Mesodermal cell (in vitro differentiated cells): ENCODE results near the gene ORAI2.
A peak's percentile ranks its signal among the peaks of the same experiment; 100 is the strongest.
"Not testable (repeated sequence)": the region's sequence is repeated elsewhere in the genome, so short reads cannot be mapped to it uniquely, and the experiment has no call there.

Source experiments
- H3K27ac ChIP-seq: 2 replicates; pipeline ENCODE4 v1.7.0; 2013; ENCODE audit warnings: mild to moderate bottlenecking, low read depth, low read length, moderate library complexity; ENCODE audit not compliant: severe bottlenecking
- H3K36me3 ChIP-seq: 2 replicates; pipeline ENCODE4 v1.7.1; 2013; ENCODE audit warnings: mild to moderate bottlenecking, low read length, moderate library complexity; ENCODE audit not compliant: control insufficient read depth, insufficient read depth
- H3K4me1 ChIP-seq: one replicate; pipeline ENCODE4 v1.7.1; 2013; ENCODE audit warnings: mild to moderate bottlenecking, low read length; ENCODE audit not compliant: insufficient read depth, control insufficient read depth, poor library complexity, severe bottlenecking
- H3K4me3 ChIP-seq: 2 replicates; pipeline ENCODE4 v1.7.0; 2013; ENCODE audit warnings: low read length, control low read depth, mild to moderate bottlenecking; ENCODE audit not compliant: insufficient read depth, poor library complexity, severe bottlenecking; ENCODE audit errors: extremely low read depth
- H3K9me3 ChIP-seq: 2 replicates; pipeline ENCODE4 v1.7.1; 2013; ENCODE audit warnings: mild to moderate bottlenecking, low read length, moderate library complexity; ENCODE audit not compliant: control insufficient read depth
- WGBS, 2 experiments: methylation state at CpG; one replicate each; pipeline ENCODE4 v1.1.5; 2013; ENCODE audit warnings: missing lambda C conversion rate in 2 of 2; ENCODE audit not compliant: insufficient coverage in 2 of 2; 5-methylcytosine and 5-hydroxymethylcytosine counted together

ORAI2 gene

DNA sequence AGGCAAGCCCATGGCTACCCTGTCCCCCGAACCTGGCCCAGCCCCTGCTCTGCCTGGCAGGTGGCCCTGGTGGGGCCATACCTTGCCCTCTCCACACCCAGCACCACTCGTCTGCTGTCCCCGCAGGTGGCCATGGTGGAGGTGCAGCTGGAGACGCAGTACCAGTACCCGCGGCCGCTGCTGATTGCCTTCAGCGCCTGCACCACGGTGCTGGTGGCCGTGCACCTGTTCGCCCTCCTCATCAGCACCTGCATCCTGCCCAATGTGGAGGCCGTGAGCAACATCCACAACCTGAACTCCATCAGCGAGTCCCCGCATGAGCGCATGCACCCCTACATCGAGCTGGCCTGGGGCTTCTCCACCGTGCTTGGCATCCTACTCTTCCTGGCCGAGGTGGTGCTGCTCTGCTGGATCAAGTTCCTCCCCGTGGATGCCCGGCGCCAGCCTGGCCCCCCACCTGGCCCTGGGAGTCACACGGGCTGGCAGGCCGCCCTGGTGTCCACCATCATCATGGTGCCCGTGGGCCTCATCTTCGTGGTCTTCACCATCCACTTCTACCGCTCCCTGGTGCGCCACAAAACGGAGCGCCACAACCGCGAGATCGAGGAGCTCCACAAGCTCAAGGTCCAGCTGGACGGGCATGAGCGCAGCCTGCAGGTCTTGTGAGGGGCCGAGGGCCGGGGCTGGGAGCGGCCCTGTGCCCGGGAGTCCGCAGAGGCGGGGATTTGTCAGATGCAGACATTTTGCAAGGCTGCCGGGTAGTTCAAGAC lies 13.2 kb downstream of the ORAI2 start:
- Histone ChIP-seq H3K4me3 (no peak overlapping the region), H3K36me3 (peaks cover 58% of the 10 kb centered on the region)
- WGBS, 2 experiments: 95 to 97% methylated on average over 37 to 40 of the region's 41 CpGs

DNA sequence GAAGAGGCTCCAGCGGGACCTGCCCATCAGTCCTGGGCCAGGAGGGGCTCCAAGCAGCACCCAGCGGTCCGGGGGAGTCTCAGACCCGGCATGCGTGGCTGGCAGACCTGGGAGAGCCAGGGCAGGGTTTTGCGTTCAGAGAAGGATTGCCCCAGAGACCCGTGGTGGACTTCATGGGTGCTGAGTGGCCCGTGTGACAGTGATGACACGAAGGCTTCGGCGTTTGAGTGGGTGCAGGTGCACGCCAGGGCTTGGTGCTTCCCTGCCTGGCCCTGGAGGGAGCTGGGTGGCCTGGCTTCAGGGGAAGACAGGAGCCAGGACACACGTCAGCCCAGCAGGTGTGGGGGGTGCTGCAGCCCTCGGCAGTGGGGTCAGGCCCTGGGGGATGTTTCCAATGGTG lies 13.9 kb downstream of the ORAI2 start:
- Histone ChIP-seq H3K27ac (no peak overlapping the region), H3K4me3 (no peak overlapping the region), H3K4me1 (peaks cover 12% of the 10 kb centered on the region), H3K36me3 (peaks cover 50% of the 10 kb centered on the region), H3K9me3 (no peaks in the 10 kb centered on the region)
- 92 to 96% methylated on average over 11 to 12 of the region's 14 CpGs for WGBS, 2 experiments

More for the DNA sequence above, 13.2 kb downstream of the ORAI2 start:
- H3K4me1 ChIP-seq: peaks cover 8% of the 10 kb centered on the region
- no peak overlapping the region for H3K27ac ChIP-seq
- H3K9me3 ChIP-seq: no peaks in the 10 kb centered on the region

DNA sequence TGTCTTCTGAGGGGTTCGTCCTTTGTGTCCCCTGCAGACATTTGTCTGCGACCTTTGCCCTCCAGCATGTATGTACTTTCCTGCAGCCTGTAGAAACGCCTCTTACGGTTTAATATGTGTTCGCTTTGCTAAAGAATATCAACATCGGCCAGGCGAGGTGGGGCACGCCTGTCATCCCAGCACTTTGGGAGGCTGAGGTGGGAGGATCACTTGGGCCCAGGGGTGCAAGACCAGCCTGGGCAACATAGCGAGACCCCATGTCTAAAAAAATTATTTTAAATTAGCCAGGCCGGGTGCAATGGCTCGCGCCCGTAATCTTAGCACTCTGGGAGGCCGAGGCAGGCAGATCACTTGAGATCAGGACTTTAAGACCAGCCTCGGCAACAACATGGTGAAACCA lies 15.8 kb downstream of the ORAI2 start:
- 96% methylated on average over 11 to 15 of the region's 15 CpGs for WGBS, 2 experiments
- Histone ChIP-seq H3K27ac (no peak overlapping the region), H3K4me1 (peaks cover 12% of the 10 kb centered on the region), H3K4me3 (no peak overlapping the region), H3K9me3 (no peaks in the 10 kb centered on the region), H3K36me3 (peaks cover 34% of the 10 kb centered on the region)

DNA sequence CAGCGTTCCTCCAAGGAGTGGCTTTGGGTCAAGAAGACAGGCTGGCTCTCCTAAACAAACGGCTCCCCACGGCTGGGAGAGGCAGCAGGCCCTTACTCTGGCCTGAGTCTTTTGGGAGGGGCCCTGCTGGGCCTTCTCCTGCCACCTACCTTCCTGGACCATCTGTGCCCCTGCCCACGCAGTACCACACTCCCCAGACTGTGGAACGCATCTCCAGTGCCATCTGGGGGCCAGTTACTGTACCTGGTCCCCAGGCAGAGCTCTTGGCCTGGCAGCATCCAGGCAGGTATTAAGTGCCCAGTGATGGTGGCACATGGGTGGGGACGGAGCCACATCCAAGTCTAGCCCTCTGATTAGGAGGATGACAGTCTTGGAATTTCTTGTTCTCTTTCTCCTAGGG lies 16.9 kb downstream of the ORAI2 start:
- no peak overlapping the region for H3K27ac ChIP-seq
- H3K4me1 ChIP-seq: peaks cover 12% of the 10 kb centered on the region
- WGBS, 2 experiments: 91 to 97% methylated on average over 6 of the region's 6 CpGs
- no peak overlapping the region for H3K4me3 ChIP-seq
- H3K36me3 ChIP-seq: peaks cover 34% of the 10 kb centered on the region
- H3K9me3 ChIP-seq: no peaks in the 10 kb centered on the region

DNA sequence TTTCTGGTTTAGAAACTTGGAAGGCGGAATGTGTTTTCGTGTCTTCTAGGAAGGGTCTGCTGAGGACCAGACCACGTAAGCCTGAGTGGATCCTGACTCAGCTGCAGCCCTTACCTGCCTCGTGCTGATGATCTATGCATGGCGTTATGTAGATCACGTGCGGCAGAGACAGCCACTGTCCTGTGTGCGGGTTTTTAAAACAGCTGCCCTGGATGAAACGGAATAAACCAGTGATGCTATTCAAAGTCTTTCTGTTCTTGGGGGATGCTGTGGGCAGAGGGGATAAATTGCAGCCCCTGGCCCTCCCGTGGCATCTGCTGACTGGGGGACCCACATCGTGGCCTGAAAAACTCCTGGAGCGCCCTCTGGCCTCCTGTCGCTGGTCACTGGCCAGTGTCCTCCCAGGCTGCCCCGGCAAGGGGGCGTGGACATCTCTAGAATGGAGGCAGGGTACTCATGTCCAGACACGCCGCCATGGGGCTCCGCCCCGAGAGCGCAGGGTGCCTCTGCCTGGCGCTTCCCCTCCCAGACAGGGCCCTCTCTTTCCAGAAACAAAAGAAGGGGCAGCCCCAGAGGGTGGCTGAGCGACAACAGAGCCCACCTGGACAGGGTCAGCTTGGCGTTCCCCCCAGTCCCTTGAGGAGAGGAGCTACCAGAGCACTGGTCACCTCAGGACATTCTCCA lies 18.1 kb downstream of the ORAI2 start:
- no peak overlapping the region for H3K4me3 ChIP-seq
- no peaks in the 10 kb centered on the region for H3K9me3 ChIP-seq
- no peak overlapping the region for H3K27ac ChIP-seq
- WGBS, 2 experiments: 70 to 73% methylated on average over 21 to 23 of the region's 23 CpGs
- peaks cover 35% of the 10 kb centered on the region for H3K36me3 ChIP-seq
- H3K4me1 ChIP-seq: peaks cover 16% of the 10 kb centered on the region

DNA sequence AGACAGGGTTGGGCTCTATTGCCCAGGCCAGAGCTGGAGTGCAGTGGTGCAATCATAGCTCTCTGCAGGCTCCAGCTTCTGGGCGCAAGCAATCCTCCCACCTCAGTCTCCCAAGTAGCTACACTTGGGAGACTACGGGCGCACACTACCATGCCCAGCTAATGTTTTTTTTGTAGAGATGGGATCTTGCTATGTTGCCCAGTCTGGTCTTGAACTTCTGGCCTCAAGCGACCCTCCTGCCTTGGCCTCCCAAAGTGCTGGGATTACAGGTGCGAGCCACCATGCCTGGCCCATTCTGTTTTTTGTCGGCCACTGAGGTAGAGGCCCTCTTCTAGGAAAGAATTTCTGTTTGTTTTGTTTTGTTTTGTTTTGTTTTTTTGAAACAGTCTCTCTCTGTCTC lies 19.1 kb downstream of the ORAI2 start:
- H3K4me1 ChIP-seq: peaks cover 19% of the 10 kb centered on the region
- no peaks in the 10 kb centered on the region for H3K9me3 ChIP-seq
- peaks cover 35% of the 10 kb centered on the region for H3K36me3 ChIP-seq
- H3K27ac ChIP-seq: no peak overlapping the region
- WGBS, 2 experiments: 84 to 96% methylated on average over 2 to 5 of the region's 6 CpGs
- no peak overlapping the region for H3K4me3 ChIP-seq

DNA sequence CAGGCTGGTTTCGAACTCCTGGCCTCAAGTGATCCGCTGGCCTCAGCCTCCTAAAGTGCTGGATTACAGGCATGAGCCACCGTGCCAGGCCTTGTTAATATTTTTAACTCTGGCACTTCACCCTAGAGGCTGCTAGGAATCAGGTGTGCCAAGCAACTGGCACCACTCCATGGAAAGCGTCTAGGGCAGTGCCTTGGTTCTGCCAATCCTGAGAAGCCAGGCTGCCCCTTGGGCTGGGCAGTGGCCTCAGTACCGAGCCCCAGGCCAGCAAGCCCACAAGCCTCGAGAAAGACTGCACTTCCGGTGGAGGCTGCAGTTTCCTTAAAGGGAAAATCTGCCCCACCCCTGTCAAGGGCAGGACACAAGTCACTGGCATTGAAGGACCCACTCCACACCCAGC lies 19.9 kb downstream of the ORAI2 start:
- 89 to 94% methylated on average over 7 of the region's 7 CpGs for WGBS, 2 experiments

DNA sequence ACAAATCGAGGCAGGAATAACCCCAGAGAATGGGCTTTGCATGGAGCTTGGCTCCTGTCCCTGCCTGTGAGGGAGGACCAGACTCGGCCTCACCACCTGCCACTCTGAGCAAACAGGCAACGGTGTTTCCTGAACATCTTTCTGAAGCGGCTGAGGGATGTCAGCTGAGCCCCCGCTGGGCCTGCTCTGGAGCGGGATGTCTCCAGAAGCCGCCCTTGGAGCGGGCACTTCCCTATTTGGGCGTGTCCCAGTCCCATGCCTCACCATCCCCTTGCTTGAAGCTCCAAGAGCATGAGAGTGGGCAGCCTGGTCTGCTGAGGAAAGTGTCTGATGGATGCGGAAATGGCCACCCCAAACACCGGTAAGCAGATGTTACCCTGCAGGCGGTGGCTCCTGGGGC lies 21.1 kb downstream of the ORAI2 start:
- peaks cover 12% of the 10 kb centered on the region for H3K4me1 ChIP-seq
- no peak overlapping the region for H3K4me3 ChIP-seq
- WGBS, 2 experiments: 92 to 93% methylated on average over 11 of the region's 12 CpGs
- H3K9me3 ChIP-seq: no peaks in the 10 kb centered on the region
- H3K36me3 ChIP-seq: peaks cover 43% of the 10 kb centered on the region
- no peak overlapping the region for H3K27ac ChIP-seq

More for the DNA sequence above, 19.9 kb downstream of the ORAI2 start:
- no peaks in the 10 kb centered on the region for H3K9me3 ChIP-seq
- peaks cover 12% of the 10 kb centered on the region for H3K4me1 ChIP-seq
- H3K27ac ChIP-seq: no peak overlapping the region
- peaks cover 37% of the 10 kb centered on the region for H3K36me3 ChIP-seq
- H3K4me3 ChIP-seq: no peak overlapping the region

DNA sequence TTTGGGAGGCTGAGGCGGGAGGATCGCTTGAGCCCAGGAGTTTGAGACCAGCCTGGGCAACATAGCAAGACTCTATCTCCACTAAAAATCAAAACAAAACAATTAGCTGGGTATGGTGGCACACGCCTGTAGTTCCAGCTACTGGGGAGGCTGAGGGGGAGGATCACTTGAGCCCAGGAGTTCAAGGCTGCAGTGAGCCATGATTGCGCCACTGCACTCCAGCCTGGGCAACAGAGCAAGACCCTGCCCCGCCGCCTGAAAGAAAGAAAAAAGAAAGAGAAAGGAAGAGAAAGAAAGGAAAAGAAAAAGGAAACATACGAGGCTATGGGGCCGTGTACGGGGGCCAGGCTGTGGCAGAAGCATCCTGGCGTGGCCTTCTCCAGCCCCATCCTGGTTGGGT lies 21.6 kb downstream of the ORAI2 start:
- WGBS, 2 experiments: 92 to 93% methylated on average over 5 to 10 of the region's 10 CpGs
- H3K36me3 ChIP-seq: peaks cover 46% of the 10 kb centered on the region
- H3K4me3 ChIP-seq, H3K27ac ChIP-seq, H3K9me3 ChIP-seq: not testable (repeated sequence)
- H3K4me1 ChIP-seq: peaks cover 12% of the 10 kb centered on the region

DNA sequence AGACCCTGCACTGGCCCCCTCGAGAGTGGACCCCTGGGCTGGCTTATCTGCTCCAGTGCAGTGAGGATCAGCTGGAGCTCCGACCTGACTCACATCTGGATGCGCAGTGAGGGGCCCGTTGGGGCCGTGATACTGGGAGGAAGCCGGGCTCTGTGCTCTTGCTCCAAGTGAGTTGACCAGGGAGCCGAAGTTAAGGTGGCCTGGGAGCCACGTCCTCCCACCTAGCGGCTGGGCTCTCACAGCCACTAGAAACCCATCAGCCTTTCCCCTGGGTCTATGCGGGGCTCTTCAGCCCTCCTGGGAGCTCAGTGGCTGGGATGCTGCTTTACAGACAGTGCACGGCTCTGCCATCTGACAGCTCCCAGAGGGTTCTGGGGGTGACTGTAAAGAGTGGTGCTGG lies 22.2 kb downstream of the ORAI2 start:
- peaks cover 12% of the 10 kb centered on the region for H3K4me1 ChIP-seq
- WGBS, 2 experiments: 94 to 100% methylated on average over 8 of the region's 11 CpGs
- H3K9me3 ChIP-seq: no peaks in the 10 kb centered on the region
- no peak overlapping the region for H3K27ac ChIP-seq
- no peak overlapping the region for H3K4me3 ChIP-seq
- H3K36me3 ChIP-seq: peaks cover 46% of the 10 kb centered on the region

DNA sequence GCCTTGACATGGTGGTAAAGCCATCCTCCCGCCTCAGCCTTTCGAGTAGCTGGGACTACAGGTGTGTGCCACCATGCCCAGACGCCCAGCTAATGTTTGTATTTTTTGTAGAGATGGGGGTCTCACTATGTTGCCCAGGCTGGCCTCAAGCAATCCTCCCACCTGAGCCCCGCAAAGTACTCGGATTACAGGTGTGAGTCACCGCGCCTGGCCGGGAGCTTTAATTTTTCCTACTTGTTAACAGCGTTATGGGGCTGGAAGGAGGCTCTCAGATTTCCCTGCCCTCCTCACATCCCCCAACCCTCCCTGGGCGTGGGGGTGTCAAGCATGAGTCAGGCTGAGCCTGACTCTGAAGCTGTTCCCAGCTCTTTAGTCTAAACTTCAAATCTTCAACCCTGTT lies 23.0 kb downstream of the ORAI2 start:
- no peak overlapping the region for H3K4me3 ChIP-seq
- 88 to 100% methylated on average over 2 to 4 of the region's 10 CpGs for WGBS, 2 experiments
- H3K36me3 ChIP-seq: peaks cover 46% of the 10 kb centered on the region
- no peaks in the 10 kb centered on the region for H3K9me3 ChIP-seq
- peaks cover 12% of the 10 kb centered on the region for H3K4me1 ChIP-seq
- H3K27ac ChIP-seq: peak overlapping the region; percentile 10
